ENCODE results near the gene NT5DC2.

Gene NT5DC2

GRCh38 chr3:52484680-52485461 is 48.8 kb downstream of the NT5DC2 start:
- no peak for DNase-seq

GRCh38 chr3:52483577-52484381 is 49.9 kb downstream of the NT5DC2 start:
- DNase-seq: no peak

- DNase-seq: no peak
Observed at GRCh38 chr3:52483081-52483480, 50.6 kb downstream of the NT5DC2 start.

- no peak for DNase-seq
Observed at GRCh38 chr3:52481819-52482521, 51.7 kb downstream of the NT5DC2 start.

- DNase-seq: no peak
Observed at GRCh38 chr3:52480768-52481715, 52.6 kb downstream of the NT5DC2 start.

DNA sequence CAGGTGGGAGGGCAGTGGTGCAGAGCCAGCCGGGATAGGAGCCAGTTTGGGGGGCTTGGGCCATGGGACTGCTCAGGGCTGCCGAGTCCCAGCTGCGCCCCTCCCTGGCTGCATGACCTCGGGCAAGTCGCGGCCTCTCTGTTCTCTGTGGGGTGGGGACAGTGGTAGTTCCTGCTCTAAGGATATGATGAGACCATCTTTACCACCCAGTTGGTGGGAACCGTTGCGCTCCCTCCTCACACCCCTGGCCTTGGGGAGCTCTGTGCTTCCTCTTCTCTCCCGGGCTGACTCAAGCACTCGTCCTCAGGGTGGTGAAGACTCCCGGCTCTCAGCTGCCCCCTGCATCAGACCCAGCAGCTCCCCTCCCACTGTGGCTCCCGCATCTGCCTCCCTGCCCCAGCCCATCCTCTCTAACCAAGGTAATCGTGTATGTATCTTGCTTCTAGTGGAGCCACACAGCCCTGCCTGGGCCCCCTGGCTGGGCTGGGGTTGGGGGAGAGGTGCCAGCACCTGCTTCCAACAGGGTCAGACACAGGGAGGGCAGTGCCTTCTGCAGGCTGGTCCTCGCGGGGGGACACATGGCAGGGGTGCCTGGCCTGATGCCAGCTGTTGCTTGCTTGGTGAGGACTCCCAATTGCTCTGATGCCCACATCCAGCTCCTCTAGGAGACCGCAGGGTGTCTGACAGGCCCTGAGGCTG is 53.6 kb downstream of the NT5DC2 start:
- DNase-seq: no peak

- no peak for DNase-seq
Observed at GRCh38 chr3:52479037-52479876, 54.4 kb downstream of the NT5DC2 start.

DNA sequence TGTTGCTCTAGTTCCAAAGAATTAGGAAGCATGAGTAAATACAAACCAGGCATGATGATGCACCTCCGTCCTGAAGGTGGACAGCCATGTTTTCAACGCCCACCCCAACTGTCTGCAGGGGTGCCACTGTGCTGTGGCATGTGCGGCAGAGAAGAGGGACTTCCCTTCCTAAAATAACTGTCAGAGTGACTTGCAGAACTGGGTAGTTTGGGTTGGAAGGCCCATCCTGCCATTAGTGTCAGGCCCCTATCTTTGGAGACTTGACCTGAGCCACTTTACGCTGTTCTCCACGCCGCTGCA is 55.9 kb downstream of the NT5DC2 start:
- DNase-seq: no peak

DNA sequence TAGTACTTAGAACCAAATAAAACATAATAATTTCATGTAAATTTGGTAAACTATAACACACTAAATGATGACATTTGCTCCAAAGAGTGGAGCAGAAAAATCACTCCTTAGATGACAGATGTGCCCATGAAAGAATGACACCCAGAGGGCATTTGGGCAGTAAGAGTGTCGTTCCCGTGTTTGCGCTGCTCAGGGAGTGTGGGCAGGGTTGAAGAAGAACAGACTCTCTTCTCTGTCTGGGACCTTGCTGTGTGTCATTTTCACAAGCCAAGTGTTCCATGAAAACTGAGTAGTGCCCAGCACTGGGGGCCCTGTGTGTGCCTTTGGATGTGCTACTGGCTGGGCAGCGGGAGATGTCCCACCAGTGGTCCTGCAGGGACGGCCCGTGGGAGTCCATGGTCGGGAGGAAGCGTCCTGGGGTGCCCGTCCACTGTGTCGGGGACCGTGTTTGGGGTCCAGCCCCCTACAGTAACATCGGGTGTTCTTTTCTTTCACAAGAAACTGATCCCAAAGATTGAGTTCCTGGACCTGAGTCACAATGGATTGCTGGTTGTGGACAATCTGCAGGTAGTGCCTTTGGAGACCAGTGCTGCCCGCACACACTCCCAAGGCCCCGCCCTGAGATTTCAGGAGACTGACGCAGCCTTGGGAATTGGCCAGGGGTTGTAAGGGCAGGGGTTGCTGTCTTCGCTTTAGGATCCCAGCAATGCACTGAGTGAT is 56.4 kb downstream of the NT5DC2 start:
- no peak for DNase-seq

Measured in NCI-H146 (cell line).